Fibroblast of gingiva (primary cell): ENCODE data around the gene FAM9A.
"Not testable (repeated sequence)": the region's sequence is repeated elsewhere in the genome, so short reads cannot be mapped to it uniquely, and the experiment has no call there.

ENCODE experiments used
- DNase-seq: peaks from one replicate; pipeline ENCODE4 v3.0.0-alpha.2; 2011; ENCODE audit warnings: low read depth

The FAM9A gene

GRCh38 chrX:8803326-8803725, 2.1 kb upstream of the FAM9A start:
- no peak for DNase-seq

- DNase-seq, result not testable (repeated sequence)
Observed at GRCh38 chrX:8800351-8800750, 832 bp downstream of the FAM9A start.

GRCh38 chrX:8799281-8799680, 1.9 kb downstream of the FAM9A start:
- DNase-seq, result not testable (repeated sequence)

- not testable (repeated sequence) for DNase-seq
Observed at GRCh38 chrX:8798702-8799101, 2.5 kb downstream of the FAM9A start.

GRCh38 chrX:8787119-8787518, 14.1 kb downstream of the FAM9A start:
- DNase-seq, result not testable (repeated sequence)

GRCh38 chrX:8784162-8784561, 17.0 kb downstream of the FAM9A start:
- no peak for DNase-seq

GRCh38 chrX:8783714-8784098, 17.5 kb downstream of the FAM9A start:
- DNase-seq, result no peak

- DNase-seq, result no peak
Observed at GRCh38 chrX:8783097-8783713, 18.0 kb downstream of the FAM9A start.

- DNase-seq, result no peak
Observed at GRCh38 chrX:8782595-8782994, 18.6 kb downstream of the FAM9A start.

- DNase-seq, result not testable (repeated sequence)
Observed at GRCh38 chrX:8781921-8782320, 19.3 kb downstream of the FAM9A start.

- no peak for DNase-seq
Observed at GRCh38 chrX:8773117-8773516, 28.1 kb downstream of the FAM9A start.

GRCh38 chrX:8760021-8760420, 41.2 kb downstream of the FAM9A start:
- DNase-seq, result no peak

- DNase-seq, result not testable (repeated sequence)
Observed at GRCh38 chrX:8758706-8759105, 42.5 kb downstream of the FAM9A start.

- DNase-seq, result not testable (repeated sequence)
Observed at GRCh38 chrX:8757609-8758389, 43.4 kb downstream of the FAM9A start.

- DNase-seq, result no peak
Observed at GRCh38 chrX:8755813-8756212, 45.4 kb downstream of the FAM9A start.

GRCh38 chrX:8755116-8755515, 46.1 kb downstream of the FAM9A start:
- no peak for DNase-seq

- DNase-seq, result no peak
Observed at GRCh38 chrX:8749697-8750096, 51.5 kb downstream of the FAM9A start.

GRCh38 chrX:8748855-8749254, 52.3 kb downstream of the FAM9A start:
- peak; percentile 3 for DNase-seq

GRCh38 chrX:8743126-8743732, 58.0 kb downstream of the FAM9A start:
- no peak for DNase-seq

GRCh38 chrX:8741981-8742380, 59.2 kb downstream of the FAM9A start:
- no peak for DNase-seq
